IPS-20b (cell line): ENCODE measurements around the gene AFF1.

ENCODE experiments used
- H3K27ac ChIP-seq: one replicate; pipeline ENCODE4 v1.5.1; 2013; ENCODE audit warnings: low read length
- H3K27me3 ChIP-seq: 2 replicates; pipeline ENCODE4 v1.6.1; 2013; ENCODE audit warnings: mild to moderate bottlenecking, low read length, inconsistent platforms; ENCODE audit not compliant: insufficient read depth
- H3K36me3 ChIP-seq: 2 replicates; pipeline ENCODE4 v1.6.1; 2013; ENCODE audit warnings: low read depth, mild to moderate bottlenecking, inconsistent platforms, low read length, moderate library complexity; ENCODE audit not compliant: insufficient read depth
- H3K4me1 ChIP-seq: 2 replicates; pipeline ENCODE4 v1.6.1; 2013; ENCODE audit warnings: mild to moderate bottlenecking, control low read depth, inconsistent platforms, low read length, moderate library complexity; ENCODE audit not compliant: insufficient read depth
- H3K4me3 ChIP-seq: 2 replicates; pipeline ENCODE4 v1.5.1; 2013; ENCODE audit warnings: mild to moderate bottlenecking, low read length, inconsistent platforms
- H3K9ac ChIP-seq: 2 replicates; pipeline ENCODE4 v1.6.1; 2013; ENCODE audit warnings: low read depth, mild to moderate bottlenecking, inconsistent platforms, low read length, moderate library complexity
- H3K9me3 ChIP-seq: 2 replicates; pipeline ENCODE4 v1.6.1; 2013; ENCODE audit warnings: mild to moderate bottlenecking, low read depth, low read length, inconsistent platforms; ENCODE audit not compliant: insufficient read depth

The AFF1 gene

DNA sequence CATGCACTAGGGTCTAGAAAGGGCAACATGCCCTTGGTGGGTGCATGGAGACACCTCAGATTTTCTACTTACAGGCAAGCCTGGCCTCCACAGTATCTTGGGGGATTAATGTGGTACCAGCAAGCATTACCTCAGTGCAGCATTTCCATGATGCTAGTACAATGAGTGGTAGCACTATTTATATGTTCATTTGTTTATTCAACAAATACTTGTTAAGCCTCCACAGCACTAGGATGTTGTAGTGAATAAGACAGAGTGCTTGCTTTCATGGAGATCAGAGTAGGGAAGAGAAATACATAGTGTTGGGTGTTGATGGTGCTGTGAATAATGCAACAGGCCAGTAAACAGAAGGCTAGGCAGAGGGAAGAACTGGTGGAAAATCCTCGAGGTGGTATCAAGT, 152.2 kb downstream of the AFF1 start:
- peaks cover 6% of the 10 kb centered on the region for H3K4me1 ChIP-seq
- H3K27ac ChIP-seq: no peak overlapping the region
- no peak overlapping the region for H3K4me3 ChIP-seq
- no peaks in the 10 kb centered on the region for H3K27me3 ChIP-seq
- H3K9me3 ChIP-seq: no peaks in the 10 kb centered on the region
- H3K9ac ChIP-seq: no peak overlapping the region
- peaks cover 46% of the 10 kb centered on the region for H3K36me3 ChIP-seq

GRCh38 chr4:87087420-87087819, 152.6 kb downstream of the AFF1 start:
- Histone ChIP-seq H3K27ac (no peak overlapping the region), H3K9ac (0 out of 2 replicates have a peak overlapping the region, but pooled peaks have one; percentile 1), H3K9me3 (no peaks in the 10 kb centered on the region), H3K27me3 (no peaks in the 10 kb centered on the region), H3K4me1 (peaks cover 6% of the 10 kb centered on the region), H3K4me3 (no peak overlapping the region), H3K36me3 (peaks cover 49% of the 10 kb centered on the region)

- no peak overlapping the region for H3K9ac ChIP-seq
- no peaks in the 10 kb centered on the region for H3K9me3 ChIP-seq
- no peak overlapping the region for H3K4me3 ChIP-seq
- H3K27ac ChIP-seq: no peak overlapping the region
- peaks cover 56% of the 10 kb centered on the region for H3K36me3 ChIP-seq
- H3K4me1 ChIP-seq: peaks cover 6% of the 10 kb centered on the region
- no peaks in the 10 kb centered on the region for H3K27me3 ChIP-seq
Observed at GRCh38 chr4:87088186-87088585, 153.4 kb downstream of the AFF1 start.

- Histone ChIP-seq H3K4me1 (peaks cover 6% of the 10 kb centered on the region), H3K4me3 (no peak overlapping the region), H3K27me3 (no peaks in the 10 kb centered on the region), H3K36me3 (peaks cover 58% of the 10 kb centered on the region), H3K9ac (no peak overlapping the region), H3K9me3 (no peaks in the 10 kb centered on the region), H3K27ac (no peak overlapping the region)
Observed at GRCh38 chr4:87089368-87089767, 154.6 kb downstream of the AFF1 start.

GRCh38 chr4:87090305-87090704, 155.5 kb downstream of the AFF1 start:
- Histone ChIP-seq H3K4me3 (no peak overlapping the region), H3K27me3 (no peaks in the 10 kb centered on the region), H3K4me1 (peaks cover 6% of the 10 kb centered on the region), H3K9me3 (no peaks in the 10 kb centered on the region), H3K27ac (no peak overlapping the region), H3K9ac (no peak overlapping the region), H3K36me3 (peaks cover 55% of the 10 kb centered on the region)

DNA sequence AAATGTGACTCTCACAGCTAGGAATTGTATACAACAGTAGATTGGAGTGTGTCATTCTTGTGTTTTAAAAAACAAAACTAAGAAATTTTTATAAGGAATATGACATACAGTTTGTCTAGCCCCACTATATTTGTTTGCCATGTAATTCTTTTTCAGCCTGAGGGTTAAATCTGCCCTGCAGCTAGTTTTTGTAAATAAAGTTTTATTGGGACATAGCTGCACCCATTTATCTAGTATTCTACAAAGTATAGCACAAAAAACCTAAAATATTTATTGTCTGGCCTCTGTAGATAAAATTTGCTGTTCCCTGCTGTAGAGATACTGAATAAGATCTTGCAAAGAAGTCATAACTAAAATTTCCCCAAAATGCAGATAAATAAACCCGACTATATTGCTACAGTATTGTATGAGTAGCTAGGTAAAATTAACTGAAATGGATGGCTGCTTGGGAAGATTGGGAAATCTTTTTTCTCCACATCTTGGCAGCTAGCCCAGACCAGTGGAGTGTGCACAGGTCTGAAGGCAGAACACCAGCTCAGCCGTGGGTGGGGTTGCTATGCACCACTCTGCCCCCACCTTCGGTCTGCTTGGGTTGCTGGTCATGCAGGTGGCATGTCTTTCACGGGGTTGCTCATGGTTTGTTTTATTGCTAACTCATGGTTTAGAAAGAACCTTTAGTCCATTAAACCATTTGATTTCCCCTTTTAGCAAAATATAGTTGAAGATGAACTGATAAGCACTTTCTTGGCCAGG, 157.8 kb downstream of the AFF1 start:
- H3K4me3 ChIP-seq: no peak overlapping the region
- H3K27ac ChIP-seq: no peak overlapping the region
- H3K9me3 ChIP-seq: no peaks in the 10 kb centered on the region
- H3K4me1 ChIP-seq: peaks cover 2% of the 10 kb centered on the region; the same call in 1 of the 2 replicates
- no peaks in the 10 kb centered on the region for H3K27me3 ChIP-seq
- H3K36me3 ChIP-seq: peaks cover 41% of the 10 kb centered on the region
- no peak overlapping the region for H3K9ac ChIP-seq

DNA sequence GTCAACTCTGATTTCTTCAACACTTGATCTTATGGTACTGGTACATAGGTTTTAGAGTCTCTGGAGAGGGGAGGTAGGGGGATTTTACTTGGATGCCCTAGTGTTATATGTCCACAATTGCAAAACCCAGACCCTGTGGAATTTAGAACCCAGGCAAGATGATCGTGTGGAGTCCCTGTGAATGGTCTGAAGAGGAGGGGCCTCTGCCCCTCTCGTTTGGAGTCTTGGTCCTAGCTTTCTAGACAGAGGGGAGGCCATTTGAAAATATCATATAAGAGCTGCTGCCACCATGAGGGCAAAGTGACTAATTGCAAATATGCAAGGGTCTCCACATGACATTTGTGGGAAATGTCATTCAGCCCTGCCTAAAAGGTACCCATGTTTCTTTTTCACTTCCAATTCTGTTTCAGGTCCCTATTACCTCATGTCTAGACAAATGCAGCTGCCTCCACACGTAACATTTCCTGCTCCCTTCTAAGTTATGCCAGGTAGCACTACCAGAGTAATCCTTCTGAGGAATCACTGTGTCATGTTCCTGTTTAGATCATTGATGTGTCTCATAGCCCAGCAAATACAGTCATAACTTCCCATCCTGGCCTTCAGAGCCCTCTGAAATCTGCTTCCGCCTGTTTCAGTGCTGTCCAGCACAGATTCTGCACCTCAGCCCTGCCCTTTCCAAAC, 158.8 kb downstream of the AFF1 start:
- H3K27me3 ChIP-seq: no peaks in the 10 kb centered on the region
- H3K4me3 ChIP-seq: no peak overlapping the region
- H3K27ac ChIP-seq: no peak overlapping the region
- no peak overlapping the region for H3K9ac ChIP-seq
- H3K36me3 ChIP-seq: peaks cover 41% of the 10 kb centered on the region
- no peaks in the 10 kb centered on the region for H3K9me3 ChIP-seq
- H3K4me1 ChIP-seq: peaks cover 2% of the 10 kb centered on the region; the same call in 1 of the 2 replicates

DNA sequence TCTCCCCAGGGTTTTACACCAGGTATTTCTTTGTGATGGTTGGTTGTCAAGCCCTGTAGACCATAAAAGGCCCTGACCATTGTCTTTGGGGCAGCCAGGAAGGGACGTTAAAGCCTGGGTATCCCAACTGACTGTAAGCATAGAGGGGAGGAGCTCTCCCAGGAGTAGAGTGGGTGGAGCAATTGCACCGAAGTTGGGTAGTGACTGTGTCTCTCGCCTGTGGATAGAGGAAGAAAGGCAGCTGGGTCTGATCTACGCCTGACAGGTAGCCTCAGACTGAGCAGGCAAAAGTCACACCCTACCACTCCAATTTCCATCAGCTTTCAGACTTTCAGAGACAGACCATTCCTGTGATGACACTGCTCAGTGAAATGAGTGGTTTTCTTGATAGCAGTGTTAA, 162.3 kb downstream of the AFF1 start:
- no peaks in the 10 kb centered on the region for H3K27me3 ChIP-seq
- no peak overlapping the region for H3K4me3 ChIP-seq
- peaks cover 27% of the 10 kb centered on the region; the same call in 1 of the 2 replicates for H3K36me3 ChIP-seq
- H3K9me3 ChIP-seq: no peaks in the 10 kb centered on the region
- no peak overlapping the region for H3K27ac ChIP-seq
- no peak overlapping the region for H3K9ac ChIP-seq
- peaks cover 18% of the 10 kb centered on the region for H3K4me1 ChIP-seq

DNA sequence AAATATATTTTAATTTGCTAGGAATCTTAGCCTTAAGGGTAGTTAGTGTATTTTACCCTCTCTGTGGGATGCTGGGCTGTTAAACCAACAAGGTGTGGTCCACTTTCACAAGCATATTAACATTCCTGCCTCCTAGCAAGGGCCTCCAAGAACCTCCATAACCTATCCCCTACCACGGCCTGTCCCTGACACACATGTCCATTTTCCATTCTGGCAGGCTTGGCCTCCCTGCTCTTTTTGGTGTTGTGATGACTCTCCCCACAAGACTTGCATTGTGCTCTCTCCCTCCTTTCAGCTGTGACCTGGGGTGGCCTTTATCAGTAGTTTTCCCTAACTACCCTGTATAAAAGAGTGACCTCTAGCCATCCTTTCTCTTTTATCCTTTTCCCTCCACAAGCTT, 165.4 kb downstream of the AFF1 start:
- H3K9ac ChIP-seq: no peak overlapping the region
- peaks cover 5% of the 10 kb centered on the region; the same call in 1 of the 2 replicates for H3K36me3 ChIP-seq
- no peak overlapping the region for H3K4me3 ChIP-seq
- H3K4me1 ChIP-seq: peaks cover 18% of the 10 kb centered on the region
- H3K27me3 ChIP-seq: no peaks in the 10 kb centered on the region
- no peak overlapping the region for H3K27ac ChIP-seq
- no peaks in the 10 kb centered on the region for H3K9me3 ChIP-seq

- no peaks in the 10 kb centered on the region for H3K9me3 ChIP-seq
- peaks cover 18% of the 10 kb centered on the region for H3K4me1 ChIP-seq
- no peaks in the 10 kb centered on the region for H3K27me3 ChIP-seq
- peaks cover 18% of the 10 kb centered on the region for H3K36me3 ChIP-seq
- no peak overlapping the region for H3K27ac ChIP-seq
- no peak overlapping the region for H3K9ac ChIP-seq
- no peak overlapping the region for H3K4me3 ChIP-seq
Observed at GRCh38 chr4:87101543-87102199, 166.9 kb downstream of the AFF1 start.

DNA sequence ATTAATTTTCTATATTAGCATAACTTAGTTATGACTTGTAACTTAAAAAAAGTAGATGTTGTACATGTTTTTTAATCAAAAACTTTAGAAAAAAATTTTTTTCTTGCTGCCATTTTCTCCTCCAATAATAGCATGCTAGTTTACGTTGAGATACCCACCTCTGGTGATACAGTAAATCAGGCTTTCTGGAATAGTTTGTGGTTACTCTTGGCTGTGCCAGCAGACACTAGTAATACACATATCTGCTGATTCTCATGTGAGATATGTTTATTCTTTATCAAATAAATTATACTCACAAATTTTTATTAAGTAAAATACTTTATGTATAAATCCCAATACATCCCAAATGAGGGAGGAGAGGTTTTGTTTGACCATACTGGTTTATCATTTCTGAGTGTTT, 168.3 kb downstream of the AFF1 start:
- Histone ChIP-seq H3K9ac (no peak overlapping the region), H3K36me3 (peaks cover 30% of the 10 kb centered on the region), H3K9me3 (no peaks in the 10 kb centered on the region), H3K4me3 (no peak overlapping the region), H3K27me3 (no peaks in the 10 kb centered on the region), H3K4me1 (peaks cover 16% of the 10 kb centered on the region), H3K27ac (no peak overlapping the region)
